Skeletal muscle tissue (tissue), 4 donors: ENCODE data around the gene ZNF536. TPM values are rescaled to one million over a fixed set of nuclear protein-coding genes. Genes with fewer than 3 reads are reported as not detected.
"Not testable (repeated sequence)": the region's sequence is repeated elsewhere in the genome, so short reads cannot be mapped to it uniquely, and the experiment has no call there.

Experiments used
- H3K27ac ChIP-seq: one replicate; pipeline ENCODE4 v1.7.0; 2013; ENCODE audit warnings: mild to moderate bottlenecking, low read depth, low read length, inconsistent platforms
- H3K27me3 ChIP-seq, 3 donors: one replicate each; pipeline ENCODE4 v1.7.0; 2013; ENCODE audit warnings: low read length in 3 of 3; ENCODE audit not compliant: control insufficient read depth in 3 of 3, insufficient read depth in 3 of 3
- H3K36me3 ChIP-seq, 3 donors: one replicate each; pipeline ENCODE4 v1.7.0; 2013; ENCODE audit warnings: low read length in 3 of 3; ENCODE audit not compliant: control insufficient read depth in 3 of 3, insufficient read depth in 3 of 3
- H3K4me1 ChIP-seq, 3 donors: one replicate each; pipeline ENCODE4 v1.7.0; 2013; ENCODE audit warnings: low read length in 3 of 3, mild to moderate bottlenecking in 3 of 3; ENCODE audit not compliant: control insufficient read depth in 3 of 3, insufficient read depth in 3 of 3
- H3K4me3 ChIP-seq, 3 donors: one replicate each; pipeline ENCODE4 v1.7.0; 2013; ENCODE audit warnings: low read length in 3 of 3
- H3K9ac ChIP-seq, 3 donors: one replicate each; pipeline ENCODE4 v1.7.0; 2013; ENCODE audit warnings: low read length in 3 of 3, mild to moderate bottlenecking in 3 of 3, moderate library complexity in 2 of 3, low read depth in 1 of 3
- H3K9me3 ChIP-seq, 3 donors: one replicate each; pipeline ENCODE4 v1.7.0; 2013; ENCODE audit warnings: low read length in 3 of 3; ENCODE audit not compliant: control insufficient read depth in 3 of 3
- total RNA-seq: library from RNA; depleted of rRNA; stranded (reverse); fragments of >200 nt; gene quantifications from one replicate; pipeline ENCODE4 v1.2.3, GENCODE V29; 2014
- donor health status: Osteomylitis.

ZNF536 gene
- total RNA-seq, 1 donor from 2014 or later = 3.1 TPM

GRCh38 chr19:30481823-30482222 lies 109.6 kb downstream of the ZNF536 start:
- H3K27me3 ChIP-seq = peaks cover 0 to 7% (median 0%) of the 10 kb centered on the region in 3 donors

GRCh38 chr19:30482956-30483355 lies 110.8 kb downstream of the ZNF536 start:
- Histone ChIP-seq H3K27me3 (peaks cover 0 to 5% (median 0%) of the 10 kb centered on the region in 3 donors), H3K4me1 (peaks cover 0 to 2% (median 0%) of the 10 kb centered on the region in 3 donors), H3K36me3 (no peaks in the 10 kb centered on the region), H3K9ac (no peak overlapping the region), H3K9me3 (peaks cover 0 to 3% (median 0%) of the 10 kb centered on the region in 3 donors), H3K4me3 (no peak overlapping the region), H3K27ac (no peak overlapping the region)

More at GRCh38 chr19:30481823-30482222, 109.6 kb downstream of the ZNF536 start:
- H3K4me3 ChIP-seq = no peak overlapping the region
- no peaks in the 10 kb centered on the region for H3K36me3 ChIP-seq
- peaks cover 0 to 2% (median 0%) of the 10 kb centered on the region in 3 donors for H3K4me1 ChIP-seq
- H3K9me3 ChIP-seq = peaks cover 0 to 3% (median 0%) of the 10 kb centered on the region in 3 donors
- no peak overlapping the region for H3K27ac ChIP-seq
- no peak overlapping the region for H3K9ac ChIP-seq

GRCh38 chr19:30486250-30486649 lies 114.1 kb downstream of the ZNF536 start:
- not testable (repeated sequence) for H3K9me3 ChIP-seq, H3K4me3 ChIP-seq, H3K4me1 ChIP-seq, H3K9ac ChIP-seq, H3K27me3 ChIP-seq, H3K27ac ChIP-seq, H3K36me3 ChIP-seq

GRCh38 chr19:30487178-30487577 lies 115.0 kb downstream of the ZNF536 start:
- H3K36me3 ChIP-seq = no peaks in the 10 kb centered on the region
- no peak overlapping the region for H3K4me3 ChIP-seq
- H3K4me1 ChIP-seq = no peaks in the 10 kb centered on the region
- H3K9me3 ChIP-seq = peaks cover 0 to 3% (median 0%) of the 10 kb centered on the region in 3 donors
- H3K9ac ChIP-seq = no peak overlapping the region
- H3K27me3 ChIP-seq = peaks cover 0 to 2% (median 0%) of the 10 kb centered on the region in 3 donors
- no peak overlapping the region for H3K27ac ChIP-seq

GRCh38 chr19:30488191-30488590 lies 116.0 kb downstream of the ZNF536 start:
- Histone ChIP-seq H3K4me3 (no peak overlapping the region), H3K27ac (no peak overlapping the region), H3K27me3 (no peaks in the 10 kb centered on the region), H3K9ac (no peak overlapping the region), H3K36me3 (no peaks in the 10 kb centered on the region), H3K4me1 (no peaks in the 10 kb centered on the region), H3K9me3 (peaks cover 0 to 3% (median 0%) of the 10 kb centered on the region in 3 donors)

GRCh38 chr19:30490760-30491159 lies 118.6 kb downstream of the ZNF536 start:
- H3K9me3 ChIP-seq = no peaks in the 10 kb centered on the region
- H3K4me1 ChIP-seq = no peaks in the 10 kb centered on the region
- no peak overlapping the region for H3K4me3 ChIP-seq
- peaks cover 0 to 7% (median 0%) of the 10 kb centered on the region in 3 donors for H3K27me3 ChIP-seq
- no peak overlapping the region for H3K27ac ChIP-seq
- no peak overlapping the region for H3K9ac ChIP-seq
- no peaks in the 10 kb centered on the region for H3K36me3 ChIP-seq

GRCh38 chr19:30492586-30493270 lies 120.5 kb downstream of the ZNF536 start:
- H3K4me3 ChIP-seq = no peak overlapping the region
- H3K4me1 ChIP-seq = no peaks in the 10 kb centered on the region
- H3K9me3 ChIP-seq = no peaks in the 10 kb centered on the region
- no peak overlapping the region for H3K9ac ChIP-seq
- H3K27ac ChIP-seq = no peak overlapping the region
- H3K27me3 ChIP-seq = peaks cover 0 to 7% (median 3%) of the 10 kb centered on the region in 3 donors
- H3K36me3 ChIP-seq = no peaks in the 10 kb centered on the region

- Histone ChIP-seq H3K9ac (no peak overlapping the region), H3K27me3 (peaks cover 0 to 11% (median 4%) of the 10 kb centered on the region in 3 donors), H3K36me3 (no peaks in the 10 kb centered on the region), H3K4me3 (no peak overlapping the region), H3K4me1 (no peaks in the 10 kb centered on the region), H3K27ac (no peak overlapping the region), H3K9me3 (no peaks in the 10 kb centered on the region)
These were observed 124.8 kb downstream of the ZNF536 start for GRCh38 chr19:30497034-30497433.

- not testable (repeated sequence) for H3K36me3 ChIP-seq, H3K4me1 ChIP-seq, H3K4me3 ChIP-seq, H3K9ac ChIP-seq, H3K9me3 ChIP-seq, H3K27ac ChIP-seq
- H3K27me3 ChIP-seq = peaks cover 0 to 11% (median 7%) of the 10 kb centered on the region in 3 donors
These were observed 125.9 kb downstream of the ZNF536 start for GRCh38 chr19:30498085-30498484.

GRCh38 chr19:30498707-30499106 lies 126.5 kb downstream of the ZNF536 start:
- Histone ChIP-seq H3K27me3 (peaks cover 0 to 9% (median 7%) of the 10 kb centered on the region in 3 donors), H3K4me1 (no peaks in the 10 kb centered on the region), H3K4me3 (no peak overlapping the region), H3K9me3 (no peaks in the 10 kb centered on the region), H3K9ac (no peak overlapping the region), H3K36me3 (no peaks in the 10 kb centered on the region), H3K27ac (no peak overlapping the region)
